Right hindlimb (tissue), 1 donor: Measurements from ENCODE around the gene DGKI.

ENCODE experiments used
- DNase-seq: peaks from one replicate; pipeline ENCODE4 v3.0.0-alpha.2; 2018

Gene DGKI

DNA sequence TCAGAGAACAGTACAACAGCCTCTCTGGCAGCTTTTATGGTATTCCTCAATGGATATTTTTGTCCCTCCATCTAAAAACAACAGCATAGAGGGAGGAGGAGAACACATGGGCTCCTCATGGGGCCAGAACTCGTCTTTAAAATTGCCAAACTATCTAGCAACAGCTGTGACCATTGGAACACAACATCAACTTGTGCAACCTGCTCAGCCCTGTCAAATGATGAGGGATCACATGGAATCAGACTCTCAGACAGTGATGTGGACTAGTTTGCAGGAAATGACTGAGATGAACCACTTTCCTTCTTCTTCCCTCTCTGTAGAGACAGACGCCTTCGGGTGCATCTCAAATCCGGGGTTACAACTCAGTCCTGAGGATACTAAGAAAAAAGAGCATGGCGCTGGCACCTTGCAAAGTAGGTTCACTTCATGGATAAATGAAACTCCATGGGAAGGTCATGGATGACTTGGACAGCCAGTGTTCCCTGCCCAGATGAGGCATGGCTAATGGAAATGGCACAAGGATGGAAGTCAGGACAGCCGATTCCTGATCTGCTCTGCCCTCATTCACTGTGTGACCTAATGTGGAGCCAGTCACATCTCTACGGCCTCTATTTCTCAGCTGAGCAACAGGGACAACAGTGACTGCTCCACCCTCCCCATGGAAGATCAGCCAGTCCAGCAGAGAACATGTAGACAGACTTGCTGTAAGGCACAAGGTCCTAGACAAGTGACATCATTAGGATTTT is 24.6 kb upstream of the DGKI start:
- DNase-seq = no peak

DNA sequence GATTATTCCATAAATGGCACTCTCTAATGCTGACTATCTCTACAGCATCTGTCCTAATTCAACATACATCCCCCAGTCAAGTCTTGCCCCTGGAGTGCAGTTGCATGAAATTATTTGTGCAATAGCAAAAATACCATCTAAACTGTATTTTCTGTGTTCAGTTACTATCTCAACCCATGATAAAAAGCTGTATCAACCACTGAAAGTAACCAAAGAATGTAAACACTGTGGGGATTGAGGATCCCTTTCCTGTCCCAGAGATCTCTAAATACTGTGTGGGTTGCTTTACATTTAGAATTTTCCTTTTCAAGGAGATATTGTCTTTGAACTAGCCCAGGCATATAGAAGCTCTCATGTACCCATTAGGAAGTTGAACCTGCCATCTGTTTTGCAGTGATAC is 23.9 kb upstream of the DGKI start:
- no peak for DNase-seq

DNA sequence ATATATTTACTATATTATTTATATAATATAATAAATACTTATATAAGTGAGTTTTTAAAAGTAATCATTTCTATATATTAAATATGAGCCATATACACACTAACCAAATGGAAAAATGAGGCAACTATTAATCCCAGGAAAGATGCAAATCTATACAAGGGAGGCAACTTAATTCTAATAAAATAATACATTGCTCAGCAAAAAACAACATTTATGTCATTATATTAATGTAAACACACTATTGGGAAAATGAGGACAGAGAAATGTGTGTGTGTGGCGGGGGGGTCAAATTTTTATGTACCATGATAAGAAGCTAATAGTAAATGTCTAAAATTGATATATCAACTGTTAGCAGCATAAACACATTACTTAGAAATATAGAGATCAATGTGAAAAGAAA is 23.3 kb upstream of the DGKI start:
- no peak for DNase-seq

DNA sequence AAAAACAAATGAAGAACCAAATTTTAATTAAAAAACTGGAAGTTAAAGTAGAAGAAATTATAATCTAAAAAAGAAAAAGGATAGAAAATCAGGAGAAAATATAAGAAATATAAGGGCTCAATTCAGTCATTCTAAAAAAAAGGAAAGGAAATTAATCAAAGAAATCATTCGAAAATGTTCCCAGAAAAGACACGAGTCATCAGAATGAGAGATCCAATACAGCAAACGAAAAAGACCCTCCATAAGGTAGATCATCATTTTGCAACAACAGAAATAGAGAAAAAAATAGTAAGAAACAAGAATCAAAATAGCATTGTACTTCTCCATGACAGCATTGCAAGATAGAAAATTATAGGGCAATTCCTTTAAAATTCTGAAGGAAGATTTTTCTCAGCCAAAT is 22.5 kb upstream of the DGKI start:
- DNase-seq = no peak

DNA sequence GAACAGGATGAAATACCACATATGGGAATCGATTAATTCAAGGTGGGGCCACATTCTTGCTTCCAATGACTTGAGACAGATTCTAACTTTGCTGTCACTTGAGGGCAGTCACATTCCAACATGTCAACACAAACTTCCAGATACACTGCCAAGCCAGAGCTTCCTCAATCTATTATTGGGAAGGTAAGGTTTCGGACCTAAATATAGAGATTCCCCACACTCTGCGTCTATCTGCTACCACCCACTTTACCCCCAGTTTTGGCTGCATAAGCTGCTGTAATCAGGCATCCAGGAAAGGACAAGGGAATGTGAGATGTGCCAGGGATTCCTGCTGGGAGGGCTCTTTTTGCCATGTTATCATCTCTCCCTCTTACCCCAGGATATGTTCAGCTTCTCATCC is 20.5 kb upstream of the DGKI start:
- DNase-seq = no peak

DNA sequence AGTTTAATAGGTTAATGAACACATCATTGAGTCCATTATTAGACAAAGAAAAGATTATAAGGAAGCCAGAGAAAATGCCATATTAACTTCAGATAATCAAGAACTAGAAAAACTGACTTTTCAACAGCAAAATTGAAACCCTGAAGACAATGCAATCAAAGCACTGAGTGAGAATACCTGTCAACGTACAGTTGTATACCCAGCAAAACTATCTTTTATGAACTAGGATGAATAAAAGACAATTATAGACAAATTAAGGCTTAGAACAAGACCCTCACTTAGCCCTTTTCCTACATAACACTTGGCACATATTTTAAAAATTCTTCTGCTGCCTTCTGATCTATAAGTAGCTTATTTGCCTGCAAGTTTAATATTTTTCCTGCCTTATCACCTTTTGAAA is 19.0 kb upstream of the DGKI start:
- no peak for DNase-seq

DNA sequence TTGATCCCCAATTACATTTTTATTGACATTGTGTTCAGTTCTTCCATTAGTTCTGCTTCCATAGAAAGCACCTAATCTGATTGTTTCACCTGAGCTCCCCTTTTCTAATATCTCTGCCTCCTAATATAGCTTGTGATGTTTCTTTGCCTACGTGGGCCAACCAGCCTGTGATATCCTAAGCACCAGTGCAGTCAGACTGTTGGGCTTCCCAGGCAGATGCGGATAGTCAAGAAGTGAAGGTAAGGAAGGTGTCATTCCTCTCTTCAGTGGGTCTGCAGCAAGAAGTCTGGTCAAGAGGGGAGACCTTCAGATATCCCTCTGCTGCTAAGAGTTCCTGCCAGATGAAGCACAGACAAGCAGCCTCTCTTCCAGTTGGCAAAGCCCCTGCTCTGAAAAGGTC is 16.2 kb upstream of the DGKI start:
- no peak for DNase-seq

DNA sequence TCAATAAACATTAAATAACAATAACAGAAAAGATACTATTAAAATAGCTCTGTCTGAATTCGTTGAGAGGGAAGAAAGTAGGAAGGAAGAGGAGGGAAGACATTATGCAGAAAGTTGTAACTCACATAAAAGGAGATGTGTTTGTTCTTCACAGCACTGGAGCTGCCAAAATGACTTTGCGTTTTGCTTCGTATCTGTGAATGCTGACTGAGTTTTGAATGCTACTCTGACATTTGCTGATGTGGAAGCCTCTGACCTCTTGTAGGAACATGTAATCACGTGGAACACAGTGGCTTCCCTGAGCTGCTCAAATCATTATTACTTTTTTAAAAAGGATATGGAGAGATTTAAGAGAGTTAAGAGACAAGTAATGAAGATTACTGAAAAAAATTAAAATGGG is 15.6 kb upstream of the DGKI start:
- no peak for DNase-seq

DNA sequence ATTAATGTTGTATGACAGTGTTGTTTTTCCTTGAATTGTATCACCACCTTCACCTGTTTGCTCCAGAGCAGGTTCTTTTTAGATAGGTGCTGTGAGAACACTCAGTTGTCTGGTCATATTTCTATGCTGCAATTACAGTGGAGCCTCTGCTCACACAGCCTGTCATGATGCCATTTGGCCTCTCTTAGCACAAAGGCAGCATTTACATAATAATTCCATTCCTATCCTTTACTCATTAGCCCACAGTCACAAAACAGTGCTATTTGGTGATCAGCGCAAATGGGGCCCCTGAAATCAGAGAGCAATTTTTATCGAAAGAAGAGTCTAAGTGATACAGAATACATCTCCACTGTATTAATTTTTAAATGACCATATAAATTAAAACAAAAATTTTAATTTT is 13.8 kb upstream of the DGKI start:
- DNase-seq = no peak

DNA sequence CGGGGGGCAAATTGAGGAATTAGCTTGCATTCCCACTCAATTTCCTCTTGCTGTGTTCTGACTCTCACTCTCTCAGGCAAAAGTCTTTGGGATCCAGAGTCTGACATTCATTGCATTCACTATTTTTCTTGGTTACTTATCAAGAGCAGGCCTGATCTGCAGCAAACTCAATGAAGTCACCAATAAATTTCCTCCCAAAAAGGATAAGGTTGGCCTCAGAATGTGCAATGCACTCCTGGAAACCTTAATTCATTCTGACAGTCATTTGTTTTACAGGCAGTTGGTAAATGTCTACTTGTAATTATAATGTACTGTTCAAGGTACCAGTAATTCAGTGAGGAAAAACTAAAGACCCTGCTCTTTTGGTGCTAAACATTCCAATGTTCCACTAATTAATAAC is 6.3 kb upstream of the DGKI start:
- no peak for DNase-seq

DNA sequence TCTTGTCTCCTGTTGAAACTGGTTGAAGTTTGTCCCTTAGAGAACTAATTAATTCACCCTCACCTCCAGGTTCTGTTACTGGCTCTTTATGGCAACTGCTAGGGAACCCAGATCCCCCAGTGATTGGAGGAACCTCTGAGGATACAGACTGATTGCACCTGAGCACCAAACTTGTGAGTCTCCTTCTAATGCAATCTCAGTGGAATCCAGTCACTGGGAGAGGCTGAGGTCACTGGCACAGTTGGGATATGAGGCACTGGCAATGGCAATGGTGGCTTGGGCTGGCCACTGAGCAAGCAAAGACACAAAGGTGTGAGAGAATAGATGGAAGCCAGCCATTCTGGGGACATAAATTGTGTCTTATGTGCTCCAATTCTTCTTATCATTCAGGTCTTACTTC is 5.3 kb upstream of the DGKI start:
- no peak for DNase-seq

DNA sequence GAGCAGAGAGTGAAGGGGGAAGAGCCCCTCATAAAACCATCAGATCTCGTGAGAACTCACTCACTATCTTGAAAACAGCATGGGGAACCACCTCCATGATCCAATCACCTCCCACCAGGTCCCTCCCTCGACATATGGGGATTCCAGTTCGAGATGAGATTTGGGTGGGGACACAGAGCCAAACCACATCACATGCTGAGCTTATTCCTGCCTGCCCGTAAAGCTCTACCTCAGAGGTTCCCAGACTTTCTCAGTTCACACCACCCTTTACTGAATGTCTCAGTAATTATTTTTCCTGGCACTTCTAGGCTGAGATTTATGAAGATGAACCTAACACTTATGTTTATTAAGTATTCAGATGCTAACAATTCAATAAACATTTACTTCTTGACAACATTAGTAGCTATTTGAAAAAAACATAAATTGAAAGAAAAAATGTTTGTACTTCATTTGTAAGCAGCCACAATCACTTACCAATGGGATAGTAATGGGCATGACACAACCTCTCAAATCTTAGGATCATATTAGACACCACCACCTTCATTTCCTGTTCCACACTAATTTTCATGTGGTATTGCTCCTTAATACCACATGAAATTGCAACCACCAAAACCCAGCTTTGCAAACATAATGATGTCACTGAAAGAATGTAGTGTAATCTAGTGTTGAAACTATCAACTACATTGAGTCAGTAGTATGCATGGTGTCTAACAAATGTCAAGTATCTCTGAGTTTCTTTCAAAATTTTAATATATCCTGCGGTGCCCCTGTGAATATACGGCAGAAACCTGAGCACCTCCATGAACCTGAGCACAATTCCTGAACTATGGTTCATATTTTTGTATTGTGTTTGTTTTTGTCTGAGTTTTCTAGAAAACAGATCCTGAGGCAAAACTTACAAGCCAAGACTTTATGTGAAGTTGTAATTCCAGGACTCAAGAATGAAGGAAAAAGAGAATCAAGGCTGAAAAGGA is 4.5 kb upstream of the DGKI start:
- no peak for DNase-seq

DNA sequence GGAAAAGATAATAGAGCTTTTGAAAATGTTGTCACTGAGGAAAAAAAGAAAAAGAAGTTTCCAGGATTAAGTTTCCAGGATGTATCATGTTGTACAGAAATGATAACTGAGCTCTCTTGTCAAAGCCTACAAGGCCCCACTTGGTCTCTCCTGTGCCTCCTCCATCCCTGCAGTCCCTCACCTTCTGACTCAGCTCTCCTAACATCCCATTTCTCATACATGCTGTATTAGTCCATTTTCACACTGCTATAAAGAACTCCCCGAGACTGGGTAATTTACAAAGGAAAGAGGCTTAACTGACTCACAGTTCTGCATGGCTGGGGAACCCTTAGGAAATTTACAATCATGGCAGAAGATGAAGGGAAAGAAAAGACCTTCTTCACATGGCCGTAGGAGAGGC is 3.8 kb upstream of the DGKI start:
- DNase-seq = no peak

DNA sequence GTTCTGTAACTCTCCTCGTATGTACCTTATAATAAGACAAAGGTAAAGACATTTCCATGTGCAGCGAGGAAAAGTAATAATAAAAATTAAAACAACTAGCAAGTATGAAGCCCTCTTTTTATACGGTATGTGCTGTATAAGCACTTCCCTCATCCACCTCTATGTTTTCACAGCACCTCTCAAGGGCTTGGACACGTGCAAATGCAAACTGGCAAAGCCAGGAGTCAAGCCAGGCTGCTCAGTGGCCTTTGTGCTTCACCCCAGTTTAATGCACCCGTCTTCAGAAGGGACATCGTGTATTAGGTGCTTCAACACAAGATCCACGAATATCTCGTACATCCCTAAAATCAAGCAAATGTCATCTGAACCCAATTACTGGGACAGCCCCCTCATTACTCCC is 1.3 kb upstream of the DGKI start:
- no peak for DNase-seq

DNA sequence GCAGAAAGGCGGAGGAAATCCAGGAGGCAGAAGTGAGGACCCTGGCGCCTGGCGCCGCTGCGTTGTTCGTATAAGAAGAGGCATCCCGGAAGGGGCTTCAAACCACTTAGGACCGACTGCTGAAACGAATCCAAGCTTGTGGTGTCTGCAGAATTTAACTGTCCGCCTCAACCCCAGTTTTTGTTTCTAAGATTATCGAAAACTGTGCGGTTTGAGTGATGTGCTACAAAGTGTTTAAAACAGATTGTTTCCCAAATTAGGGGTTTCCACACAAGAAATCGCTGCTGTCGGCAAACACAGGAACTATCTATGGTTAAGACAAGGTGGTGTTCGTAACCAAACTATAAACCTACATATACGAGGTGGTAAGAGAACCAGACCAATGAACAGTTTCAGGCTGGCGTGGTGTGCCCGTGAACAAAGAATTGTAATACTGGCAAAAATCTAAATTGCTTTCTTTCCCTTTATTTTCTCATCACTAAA is 835 bp upstream of the DGKI start:
- no peak for DNase-seq

DNA sequence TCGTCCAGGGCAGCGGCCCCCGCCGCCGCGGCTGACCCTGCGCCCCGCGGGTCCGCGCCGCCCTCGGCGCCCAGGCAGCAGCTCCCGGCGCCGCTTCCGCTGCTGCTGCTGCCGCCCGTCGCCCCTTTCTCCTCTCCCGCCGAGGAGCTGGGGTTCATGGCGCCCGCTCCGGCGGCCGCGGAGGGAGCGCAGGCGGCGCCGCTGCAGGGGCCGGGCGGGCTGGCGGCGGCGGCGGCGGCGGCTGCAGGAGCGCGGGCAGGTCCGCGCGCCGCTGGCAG is 286 bp downstream of the DGKI start:
- no peak for DNase-seq

DNA sequence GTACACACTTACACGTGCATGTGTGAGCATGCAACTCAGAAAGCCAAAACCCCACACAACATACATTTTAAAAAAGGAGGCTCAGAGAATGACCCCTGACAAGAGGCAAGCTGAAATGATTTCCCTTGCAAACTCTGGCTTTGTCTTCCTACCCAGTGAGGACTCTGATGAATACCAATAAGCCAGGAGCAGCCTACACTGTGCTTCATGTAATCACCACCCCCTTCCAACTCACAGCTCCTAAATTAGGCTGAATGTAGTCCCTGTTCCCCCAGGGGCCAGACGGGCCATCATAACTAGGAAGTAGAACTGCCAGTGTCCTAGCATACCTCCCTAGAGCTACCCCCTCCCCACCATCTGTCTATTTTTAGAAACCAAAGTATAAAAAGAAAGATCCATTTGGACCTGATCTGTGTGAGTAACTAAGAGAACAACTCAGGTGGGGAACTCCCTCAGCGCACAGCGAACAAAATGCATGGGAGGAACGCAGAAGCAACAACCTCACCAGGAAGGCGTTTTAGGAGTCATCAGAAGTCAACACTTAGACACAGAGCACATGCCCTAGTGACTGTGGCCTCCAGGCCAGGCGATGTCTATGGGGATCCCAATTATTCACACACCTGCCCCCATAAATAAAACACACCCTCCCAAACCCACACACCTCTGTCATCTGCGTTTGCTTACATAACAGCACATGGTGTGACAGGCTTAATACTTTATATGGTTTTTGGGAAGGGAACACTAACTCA is 1.9 kb downstream of the DGKI start:
- no peak for DNase-seq

DNA sequence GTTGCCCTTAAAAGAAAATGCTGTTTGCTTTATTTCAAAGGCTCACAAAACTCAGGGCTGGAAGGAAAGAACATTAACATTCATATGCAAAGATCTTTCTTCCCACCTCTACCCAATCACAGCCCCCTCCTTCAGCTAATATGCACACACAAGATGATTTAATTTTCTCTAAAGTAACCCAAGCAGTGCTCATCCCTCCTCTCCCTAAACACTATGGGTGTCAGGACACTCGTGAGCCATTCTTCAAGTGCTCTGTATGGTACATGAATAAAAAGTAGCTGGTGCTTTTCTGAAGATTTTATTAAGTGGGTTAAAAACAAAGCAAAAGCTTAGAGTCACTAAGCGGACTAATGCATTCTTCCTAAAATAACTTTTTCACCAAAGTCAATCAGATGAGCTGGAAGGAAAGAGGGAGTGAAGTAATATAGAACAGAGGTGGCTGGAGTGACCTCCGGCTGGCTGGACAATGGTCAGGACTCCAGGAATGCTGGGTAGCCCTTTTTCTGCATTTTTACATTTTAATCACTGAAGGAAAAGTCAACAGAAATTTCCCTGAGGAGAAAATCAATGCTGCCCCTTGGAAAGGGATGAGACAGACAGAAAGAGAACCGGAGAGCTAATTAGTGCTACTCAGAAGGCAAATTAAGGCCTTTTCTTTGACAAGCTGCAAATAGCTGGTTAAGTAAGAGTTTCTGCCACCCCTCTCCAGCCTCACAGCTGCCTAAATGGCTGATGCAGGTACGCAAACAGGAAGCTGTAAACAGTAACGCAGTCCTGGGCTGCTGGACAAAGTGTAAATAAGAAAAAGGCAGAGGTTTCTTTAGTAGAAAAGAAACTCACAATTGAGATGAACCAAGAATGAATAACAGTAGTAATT is 6.6 kb downstream of the DGKI start:
- DNase-seq = no peak

DNA sequence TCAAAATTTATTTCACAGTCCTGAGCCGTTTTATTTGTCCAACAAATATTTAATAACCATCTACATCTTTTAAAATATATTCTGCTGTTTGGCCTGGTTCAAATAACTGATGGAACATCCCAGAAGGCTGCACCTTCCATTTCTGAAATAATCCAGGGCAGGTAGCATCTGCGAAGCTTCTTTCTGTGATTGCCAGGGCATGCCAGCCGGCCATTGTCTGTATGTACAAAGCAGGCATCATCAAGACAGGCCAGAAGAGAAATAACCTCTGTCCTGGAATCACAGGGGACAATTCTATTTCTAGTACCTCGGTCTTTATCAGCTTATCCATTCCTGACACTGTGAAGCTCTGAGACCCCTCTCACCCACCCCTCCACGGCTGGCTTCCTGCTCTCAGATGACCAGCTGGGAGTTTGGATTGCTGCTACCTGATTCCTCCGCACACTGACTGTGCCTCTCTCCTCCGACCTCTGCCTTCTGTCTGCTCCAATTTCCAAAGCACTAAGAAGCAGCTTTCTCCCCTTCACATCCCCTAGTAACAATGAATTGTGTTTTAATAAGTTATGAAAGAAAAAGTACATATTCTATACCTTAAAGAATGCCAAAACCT is 8.0 kb downstream of the DGKI start:
- DNase-seq = no peak

DNA sequence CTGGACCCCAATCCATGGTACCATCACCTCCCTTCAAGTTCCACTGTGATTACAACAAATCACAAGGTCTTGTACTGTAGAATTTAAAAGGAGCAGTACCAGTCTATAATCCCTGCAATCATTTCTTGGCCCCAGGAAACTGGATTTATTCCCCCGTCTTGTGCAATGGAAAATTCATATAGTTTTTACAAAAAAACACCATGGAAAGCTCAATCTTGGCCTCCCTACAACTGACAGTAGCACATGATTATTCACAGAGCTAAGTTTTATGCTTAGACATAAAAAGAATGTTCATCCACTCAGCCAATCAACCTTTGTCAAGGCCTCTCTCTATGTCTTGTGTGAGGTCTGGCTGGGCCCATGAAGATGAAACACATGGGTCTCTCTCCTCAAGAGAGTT is 10.2 kb downstream of the DGKI start:
- DNase-seq = no peak

DNA sequence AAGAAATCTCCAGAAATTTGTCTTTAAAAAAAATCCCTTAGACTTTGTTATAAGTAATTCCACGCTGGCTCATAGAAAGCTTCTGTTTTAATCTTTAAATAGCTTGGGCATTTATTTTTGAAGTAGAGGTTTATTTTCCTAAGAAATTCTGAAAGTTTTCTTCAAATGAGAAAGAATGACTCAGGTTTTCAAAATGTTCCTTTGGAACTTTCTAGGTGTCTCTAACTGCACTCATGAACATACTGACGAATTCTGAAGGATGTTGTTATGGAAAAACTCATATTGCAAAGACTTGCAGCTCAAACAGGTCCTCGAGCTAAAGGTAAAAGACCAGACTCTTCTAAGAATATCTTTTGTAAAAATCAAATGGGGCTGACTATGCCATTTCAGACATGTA is 10.7 kb downstream of the DGKI start:
- no peak for DNase-seq

DNA sequence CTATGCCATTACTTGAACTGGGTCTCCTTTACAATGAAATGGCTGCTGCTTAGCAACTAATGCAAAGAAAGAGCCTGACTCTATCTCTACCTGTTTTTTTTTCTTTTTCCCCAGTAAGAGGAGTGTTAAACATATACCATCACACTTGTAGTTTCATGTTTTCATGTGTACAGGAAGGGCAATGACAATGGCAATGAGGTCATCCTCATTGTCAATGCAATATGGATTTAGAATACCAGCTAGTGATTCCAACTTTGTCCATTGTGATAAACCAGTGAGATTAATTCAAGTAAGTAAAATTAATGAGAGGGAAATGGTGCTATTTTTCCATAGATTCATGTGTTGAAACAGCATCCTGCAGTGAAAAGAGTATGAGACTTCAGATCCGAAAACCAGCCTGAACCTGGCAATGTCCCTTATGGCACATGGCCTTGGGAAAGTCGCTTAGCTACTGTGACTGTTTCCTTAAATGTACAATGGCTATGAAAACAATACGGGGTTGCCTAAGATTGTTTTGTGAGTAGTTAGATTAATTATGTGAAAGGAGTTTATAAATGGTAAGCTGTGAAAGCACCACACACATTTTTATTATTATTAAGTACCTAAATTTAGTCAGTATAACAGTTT is 11.2 kb downstream of the DGKI start:
- DNase-seq = no peak
